Fibroblast of lung (primary cell): ENCODE data around the gene HOXD9.

ENCODE experiments used
- CTCF ChIP-seq, 2 donors: IDR thresholded peaks in 1 of 2; conservative IDR thresholded peaks in 1 of 2; 1 replicate in 1 of 2; 2 replicates in 1 of 2; pipeline ENCODE4 v1.5.1; 2011 to 2012; ENCODE audit warnings: low read length in 2 of 2, control low read depth in 1 of 2, inconsistent platforms in 1 of 2, low read depth in 1 of 2, mild to moderate bottlenecking in 1 of 2
- EZH2 ChIP-seq: IDR thresholded peaks from 2 replicates; pipeline ENCODE4 v1.5.1; 2012; ENCODE audit warnings: low read length, control low read depth, mild to moderate bottlenecking; ENCODE audit errors: missing control alignments

DNA sequence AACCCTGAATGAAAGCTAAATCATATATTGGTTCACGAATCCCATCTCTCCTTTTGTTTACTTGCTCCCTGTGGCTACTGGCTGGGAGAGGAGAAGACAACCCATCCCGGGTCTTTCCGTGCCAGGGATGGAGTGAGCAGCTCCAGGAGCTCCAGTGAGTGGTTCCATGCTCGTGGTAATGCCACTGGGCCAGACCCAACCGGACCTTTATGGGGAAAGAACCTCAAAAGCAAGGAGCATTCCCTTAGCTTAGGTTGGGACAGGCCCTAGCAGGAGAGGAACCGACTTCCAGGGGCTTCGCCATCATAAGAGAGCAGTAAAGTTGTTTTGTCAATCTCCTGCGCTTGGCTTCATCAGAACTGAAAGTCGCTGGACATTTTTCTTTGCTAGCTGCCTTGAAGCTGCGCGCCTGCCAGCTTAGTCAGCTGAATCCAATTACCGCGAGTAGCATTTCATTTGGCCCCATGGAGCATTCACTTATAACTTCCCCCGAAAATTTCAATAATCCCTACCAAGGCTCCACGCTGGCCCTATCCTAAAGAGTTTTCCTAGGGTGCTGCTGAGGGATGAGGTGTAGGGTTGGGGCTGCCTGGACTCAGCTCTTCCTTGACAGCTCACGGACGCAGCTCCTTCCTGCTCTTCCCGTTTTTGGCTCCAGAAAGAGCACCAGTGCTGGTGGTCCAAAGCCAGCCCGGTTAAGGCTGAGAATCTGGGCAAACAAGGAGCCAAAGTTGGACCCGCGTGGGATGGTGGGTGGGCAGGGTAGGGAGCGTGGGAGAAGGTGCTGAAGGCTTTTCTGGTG is 39.5 kb downstream of the HOXD9 start:
- TF ChIP-seq CTCF (conservative IDR thresholded peaks at IDR 0.05 in 1 of 2, IDR thresholded peaks at IDR 0.05 in 1 of 2; ENCODE audit: low read depth in 1 of 2, low read length in 2 of 2) (no peak), EZH2 (no peak)
